Sigmoid colon (tissue), 4 donors: Measurements from ENCODE around the gene GTF3C4.

Experiments used
- CTCF ChIP-seq, 4 experiments: fragments of 450-650 bp in 3 of 4; fragments of 200-600 bp in 1 of 4; IDR thresholded peaks; one replicate each; pipeline ENCODE4 v1.5.1; 2016 to 2019; ENCODE audit warnings: antibody characterized with exemption in 4 of 4, mild to moderate bottlenecking in 3 of 4, moderate library complexity in 2 of 4
- EP300 ChIP-seq, 4 donors: sonication (generic); formaldehyde crosslinking; IDR thresholded peaks; one replicate each; pipeline ENCODE4 v1.6.1; 2017; ENCODE audit warnings: antibody characterized with exemption in 4 of 4

GRCh38 chr9:132716007-132716406 lies 45.7 kb downstream of the GTF3C4 start:
- no peak for TF ChIP-seq CTCF (IDR thresholded peaks at IDR 0.05)
- TF ChIP-seq EP300 (IDR thresholded peaks at IDR 0.05): no peak
